GM21423 (cell line): ENCODE measurements around the gene KRT6C.
"Not testable (repeated sequence)": the region's sequence is repeated elsewhere in the genome, so short reads cannot be mapped to it uniquely, and the experiment has no call there.

Experiments used
- ATAC-seq: cut with Tn5 transposase; IDR thresholded peaks from one replicate; pipeline ENCODE4 v1.9.1; 2021; ENCODE audit warnings: mild to moderate bottlenecking, moderate library complexity; ENCODE audit not compliant: unreplicated experiment

KRT6C gene

GRCh38 chr12:52500574-52500973 is 27.0 kb upstream of the KRT6C start:
- not testable (repeated sequence) for ATAC-seq

GRCh38 chr12:52499806-52500560 is 26.4 kb upstream of the KRT6C start:
- no peak for ATAC-seq

- no peak for ATAC-seq
Measured at GRCh38 chr12:52498946-52499345, 25.3 kb upstream of the KRT6C start.

GRCh38 chr12:52497975-52498374 is 24.4 kb upstream of the KRT6C start:
- no peak for ATAC-seq

- no peak for ATAC-seq
Measured at GRCh38 chr12:52496590-52497071, 23.0 kb upstream of the KRT6C start.

- no peak for ATAC-seq
Measured at GRCh38 chr12:52496054-52496453, 22.4 kb upstream of the KRT6C start.

GRCh38 chr12:52495389-52495788 is 21.8 kb upstream of the KRT6C start:
- no peak for ATAC-seq

- no peak for ATAC-seq
Measured at GRCh38 chr12:52494518-52494917, 20.9 kb upstream of the KRT6C start.

- ATAC-seq = no peak
Measured at GRCh38 chr12:52494100-52494499, 20.5 kb upstream of the KRT6C start.

- no peak for ATAC-seq
Measured at GRCh38 chr12:52493172-52493571, 19.6 kb upstream of the KRT6C start, which contains the start of gene KRT6A. Gene KRT6A (minus strand): TSS chr12:52493257. CDS start chr12:52493188, 69 bp downstream.

- not testable (repeated sequence) for ATAC-seq
Measured at GRCh38 chr12:52492405-52492804, 18.8 kb upstream of the KRT6C start.

- not testable (repeated sequence) for ATAC-seq
Measured at GRCh38 chr12:52491495-52491894, 17.9 kb upstream of the KRT6C start.

- ATAC-seq = no peak
Measured at GRCh38 chr12:52488736-52489135, 15.1 kb upstream of the KRT6C start.

GRCh38 chr12:52487744-52488443 is 14.3 kb upstream of the KRT6C start:
- ATAC-seq = not testable (repeated sequence)

- ATAC-seq = no peak
Measured at GRCh38 chr12:52487211-52487610, 13.6 kb upstream of the KRT6C start.

GRCh38 chr12:52486166-52487105 is 12.8 kb upstream of the KRT6C start:
- ATAC-seq = no peak

GRCh38 chr12:52480073-52480472 is 6.5 kb upstream of the KRT6C start:
- no peak for ATAC-seq

GRCh38 chr12:52477651-52478050 is 4.0 kb upstream of the KRT6C start:
- no peak for ATAC-seq

GRCh38 chr12:52474212-52474611 is 607 bp upstream of the KRT6C start:
- ATAC-seq = no peak

- ATAC-seq = no peak
Measured at GRCh38 chr12:52469853-52470252, 3.8 kb downstream of the KRT6C start.

- no peak for ATAC-seq
Measured at GRCh38 chr12:52464897-52465296, 8.7 kb downstream of the KRT6C start.
